AG04449 (cell line): ENCODE measurements around the gene TSPAN15.

Source experiments
- CTCF ChIA-PET: fragments of 350-600 bp; formaldehyde crosslinking; extraction: SDS; loops from one replicate; lab custom pipeline; 2021; ENCODE audit warnings: antibody characterized with exemption; lab: Yijun Ruan, JAX
- POLR2A ChIA-PET: fragments of 400-600, 350-600 bp; formaldehyde crosslinking; extraction: SDS; loops from one replicate; lab custom pipeline; 2020; ENCODE audit warnings: antibody characterized with exemption, inconsistent platforms; lab: Yijun Ruan, JAX
- DNase-seq: peaks from one replicate; pipeline ENCODE4 v3.0.0-alpha.2; 2010; ENCODE audit warnings: low read depth, low spot score
- H3K4me3 ChIP-seq: 2 replicates; pipeline ENCODE4 v1.5.1; 2011; ENCODE audit warnings: low read depth, mild to moderate bottlenecking, control low read depth, low read length
- CTCF ChIP-seq: IDR thresholded peaks from one replicate; pipeline ENCODE4 v1.5.1; 2011; ENCODE audit warnings: mild to moderate bottlenecking, moderate library complexity, low read length, control low read depth, inconsistent platforms; ENCODE audit not compliant: insufficient read depth; ENCODE audit errors: missing control alignments

Gene TSPAN15

GRCh38 chr10:69538461-69538860 lies 87.2 kb downstream of the TSPAN15 start:
- ChIA-PET POLR2A (no interaction called here), CTCF (no interaction called here)
- no peak for TF ChIP-seq CTCF
- H3K4me3 ChIP-seq: no peak overlapping the region
- no peak for DNase-seq

- TF ChIP-seq CTCF: no peak
- POLR2A ChIA-PET: no interaction called here
- no peak overlapping the region for H3K4me3 ChIP-seq
- DNase-seq: no peak
- CTCF ChIA-PET: no interaction called here
Measured at GRCh38 chr10:69541463-69541862, 90.2 kb downstream of the TSPAN15 start.

- H3K4me3 ChIP-seq: no peak overlapping the region
- DNase-seq: no peak
- ChIA-PET CTCF (no interaction called here), POLR2A (no interaction called here)
- no peak for TF ChIP-seq CTCF
Measured at GRCh38 chr10:69549959-69550358, 98.7 kb downstream of the TSPAN15 start.

- no peak overlapping the region for H3K4me3 ChIP-seq
- DNase-seq: no peak
- CTCF ChIA-PET: no interaction called here
- POLR2A ChIA-PET: no interaction called here
- TF ChIP-seq CTCF: no peak
Measured at GRCh38 chr10:69552268-69552667, 101.0 kb downstream of the TSPAN15 start.

- ChIA-PET CTCF (no interaction called here), POLR2A (no interaction called here)
- H3K4me3 ChIP-seq: no peak overlapping the region
- no peak for DNase-seq
- TF ChIP-seq CTCF: no peak
Measured at GRCh38 chr10:69553328-69553727, 102.1 kb downstream of the TSPAN15 start.

- no peak overlapping the region for H3K4me3 ChIP-seq
- ChIA-PET CTCF (interaction anchor here (1.2 kb wide), 1 partner anchor 92 kb away, joined by 3 read pairs; no protein-coding TSS in a partner anchor), POLR2A (no interaction called here)
- DNase-seq: no peak
- TF ChIP-seq CTCF: no peak
Measured at GRCh38 chr10:69554611-69555010, 103.3 kb downstream of the TSPAN15 start.
